IMR-90 (cell line): ENCODE data around the gene TFDP2. TPM values are rescaled to one million over a fixed set of nuclear protein-coding genes. Genes with fewer than 3 reads are reported as not detected.

Experiments
- ATAC-seq: fragments of 200-7000 bp; cut with Tn5 transposase; 2 replicates; pipeline ENCODE4 v1.9.1; 2020; ENCODE audit warnings: low read depth, mild to moderate bottlenecking, moderate library complexity
- BruUV-seq: library from RNA; stranded (reverse); fragments of 400-500 nt; replicated peaks from 2 replicates; lab custom pipeline; 2021; lab: Mats Ljungman, UMichigan
- CTCF ChIA-PET: fragments of 300-600 bp; formaldehyde crosslinking; extraction: SDS; loops from one replicate; lab custom pipeline; 2021; ENCODE audit warnings: antibody characterized with exemption; lab: Yijun Ruan, JAX
- POLR2A ChIA-PET: fragments of 300-600 bp; sonication (Branson Sonifier 250); formaldehyde crosslinking; loops from one replicate; lab custom pipeline; 2022; ENCODE audit warnings: antibody characterized with exemption; ENCODE audit not compliant: unreplicated experiment; lab: Charles Lee
- DNase-seq: peaks from one replicate; pipeline ENCODE4 v3.0.0; 2013
- H2AFZ ChIP-seq: replicated peaks from 2 replicates; pipeline ENCODE3; 2013; ENCODE audit warnings: low read length, mild to moderate bottlenecking; ENCODE audit not compliant: poor library complexity
- H2AK5ac ChIP-seq: 2 replicates; pipeline ENCODE4 v1.6.1; 2013; ENCODE audit warnings: low read depth, low read length, inconsistent platforms
- H2AK9ac ChIP-seq: replicated peaks from 2 replicates; pipeline ENCODE3; 2013; ENCODE audit warnings: mild to moderate bottlenecking, low read depth, low read length, moderate library complexity; ENCODE audit not compliant: poor library complexity
- H2BK120ac ChIP-seq: 2 replicates; pipeline ENCODE4 v1.6.1; 2013; ENCODE audit warnings: low read depth, low read length, inconsistent platforms
- H2BK15ac ChIP-seq: 3 replicates; pipeline ENCODE4 v1.6.1; 2013; ENCODE audit warnings: low read depth, low read length, inconsistent platforms
- H2BK20ac ChIP-seq: 2 replicates; pipeline ENCODE4 v1.6.1; 2013; ENCODE audit warnings: low read depth, mild to moderate bottlenecking, inconsistent platforms, low read length, moderate library complexity
- H2BK5ac ChIP-seq: 2 replicates; pipeline ENCODE4 v1.6.1; 2013; ENCODE audit warnings: mild to moderate bottlenecking, low read depth, low read length, inconsistent platforms; ENCODE audit not compliant: poor library complexity, severe bottlenecking
- H3K14ac ChIP-seq: replicated peaks from 2 replicates; pipeline ENCODE4 v1.6.1; 2013; ENCODE audit warnings: low read depth, low read length, inconsistent platforms
- H3K18ac ChIP-seq: 2 replicates; pipeline ENCODE4 v1.6.1; 2013; ENCODE audit warnings: low read depth, low read length, control low read depth
- H3K23ac ChIP-seq: 2 replicates; pipeline ENCODE4 v1.6.1; 2013; ENCODE audit warnings: low read depth, low read length, inconsistent platforms
- H3K27ac ChIP-seq: 2 replicates; pipeline ENCODE4 v1.5.1; 2013; ENCODE audit warnings: mild to moderate bottlenecking, control low read depth, low read length; ENCODE audit not compliant: insufficient read depth
- H3K27me3 ChIP-seq: 2 replicates; pipeline ENCODE4 v1.6.1; 2013; ENCODE audit warnings: low read length; ENCODE audit not compliant: control insufficient read depth, insufficient read depth
- H3K36me3 ChIP-seq: 2 replicates; pipeline ENCODE4 v1.6.1; 2013; ENCODE audit warnings: low read length, mixed read lengths; ENCODE audit not compliant: control insufficient read depth, insufficient read depth
- H3K4ac ChIP-seq: 2 replicates; pipeline ENCODE4 v1.6.1; 2013; ENCODE audit warnings: low read depth, low read length, inconsistent platforms
- H3K4me1 ChIP-seq: 2 replicates; pipeline ENCODE4 v1.6.1; 2013; ENCODE audit warnings: low read length, mixed read lengths; ENCODE audit not compliant: control insufficient read depth, insufficient read depth
- H3K4me2 ChIP-seq: 2 replicates; pipeline ENCODE4 v1.6.1; 2013; ENCODE audit warnings: low read depth, mild to moderate bottlenecking, control low read depth, low read length, moderate library complexity
- H3K4me3 ChIP-seq: 2 replicates; pipeline ENCODE4 v1.5.1; 2013; ENCODE audit warnings: low read depth, mild to moderate bottlenecking, control low read depth, low read length, moderate library complexity; ENCODE audit not compliant: insufficient read depth
- H3K56ac ChIP-seq: 2 replicates; pipeline ENCODE4 v1.6.1; 2013; ENCODE audit warnings: low read length, inconsistent platforms; ENCODE audit not compliant: insufficient read depth; ENCODE audit errors: extremely low read depth
- H3K79me1 ChIP-seq, 2 experiments: 2 replicates each; pipeline ENCODE4 v1.6.1; 2013; ENCODE audit warnings: low read length in 2 of 2, inconsistent platforms in 1 of 2, low read depth in 1 of 2
- H3K9ac ChIP-seq: 2 replicates; pipeline ENCODE4 v1.6.1; 2013; ENCODE audit warnings: low read depth, low read length, control low read depth
- H3K9me1 ChIP-seq: 2 replicates; pipeline ENCODE4 v1.6.1; 2013; ENCODE audit warnings: low read length, inconsistent platforms; ENCODE audit not compliant: insufficient read depth
- H3K9me3 ChIP-seq: 2 replicates; pipeline ENCODE4 v1.6.1; 2013; ENCODE audit warnings: low read length; ENCODE audit not compliant: control insufficient read depth, insufficient read depth
- H4K20me1 ChIP-seq: 2 replicates; pipeline ENCODE4 v1.6.1; 2013; ENCODE audit warnings: low read length, inconsistent platforms; ENCODE audit not compliant: insufficient read depth
- H4K5ac ChIP-seq: 2 replicates; pipeline ENCODE4 v1.6.1; 2013; ENCODE audit warnings: mild to moderate bottlenecking, low read depth, low read length, control low read depth
- H4K8ac ChIP-seq, 2 experiments: 2 replicates each; pipeline ENCODE4 v1.6.1; 2013; ENCODE audit warnings: low read depth in 2 of 2, low read length in 2 of 2, control low read depth in 1 of 2, inconsistent platforms in 1 of 2
- H4K91ac ChIP-seq: 2 replicates; pipeline ENCODE4 v1.6.1; 2013; ENCODE audit warnings: low read depth, low read length, inconsistent platforms; ENCODE audit not compliant: insufficient read depth
- CEBPB ChIP-seq: IDR thresholded peaks from 2 replicates; pipeline ENCODE4 v1.6.1; 2012; ENCODE audit warnings: low read depth, low read length, improper control_type of control experiment
- FOS ChIP-seq: fragments of 150-350 bp; IDR thresholded peaks from 2 replicates; pipeline ENCODE4 v1.6.1; 2016; ENCODE audit warnings: low read depth, low read length
- NFE2L2 ChIP-seq: fragments of 150-350 bp; IDR thresholded peaks from 2 replicates; pipeline ENCODE4 v1.6.1; 2016; ENCODE audit warnings: low read depth, mild to moderate bottlenecking, low read length
- RAD21 ChIP-seq: IDR thresholded peaks from 2 replicates; pipeline ENCODE4 v1.6.1; 2012; ENCODE audit warnings: low read length, improper control_type of control experiment
- WGBS, 2 experiments: methylation state at CpG; one replicate each; pipeline versions ENCODE4 v1.1.5 to v1.1.7; 2013; ENCODE audit warnings: missing lambda C conversion rate in 2 of 2; ENCODE audit not compliant: insufficient read length in 1 of 2; ENCODE audit errors: extremely low coverage in 2 of 2; 5-methylcytosine and 5-hydroxymethylcytosine counted together
- dilution Hi-C: fragments of 300-500 bp; cut with HindIII; formaldehyde crosslinking; loops from one replicate; pipeline ENCODE4 v1.14.3; 2018; ENCODE audit warnings: low sequenced_read_pairs; ENCODE audit not compliant: unreplicated experiment
- in situ Hi-C: fragments of 300-500 bp; cut with MboI; formaldehyde crosslinking; loops from 3 replicates; pipeline ENCODE4 v1.14.3; 2019; ENCODE audit warnings: low sequenced_read_pairs, inconsistent platforms, mixed read lengths
- intact Hi-C: fragments of 100-400 bp; cut with micrococcal nuclease; formaldehyde crosslinking; loops from 2 replicates; pipeline ENCODE4 v1.10.0; 2022
- polyA plus RNA-seq, 3 experiments: library from polyadenylated mRNA; depleted of rRNA; stranded (reverse); fragments of >200 nt; gene quantifications; 2 replicates each; pipeline ENCODE4 v1.2.3, GENCODE V29; 2012; ENCODE audit warnings: low replicate concordance in 1 of 3
- total RNA-seq: library from RNA; depleted of rRNA; stranded (reverse); fragments of >200 nt; gene quantifications from 2 replicates; pipeline ENCODE4 v1.2.3, GENCODE V29; 2012
- TF ChIP-seq, protein P1 (sequence below): conservative IDR thresholded peaks from 2 replicates; pipeline ENCODE4 v1.5.1; 2012; ENCODE audit warnings: mild to moderate bottlenecking, low read depth, low read length, improper control_type of control experiment
- TF ChIP-seq, protein P2 (sequence below): fragments of 150-350 bp; IDR thresholded peaks from 2 replicates; pipeline ENCODE4 v1.6.1; 2017; ENCODE audit warnings: mild to moderate bottlenecking, antibody characterized with exemption, low read length, low read depth

TFDP2 gene
- total and polyA plus RNA-seq, 2 of the 4 experiments (the other 2 are of a cell fraction) = 10.7 to 23.7 TPM

DNA sequence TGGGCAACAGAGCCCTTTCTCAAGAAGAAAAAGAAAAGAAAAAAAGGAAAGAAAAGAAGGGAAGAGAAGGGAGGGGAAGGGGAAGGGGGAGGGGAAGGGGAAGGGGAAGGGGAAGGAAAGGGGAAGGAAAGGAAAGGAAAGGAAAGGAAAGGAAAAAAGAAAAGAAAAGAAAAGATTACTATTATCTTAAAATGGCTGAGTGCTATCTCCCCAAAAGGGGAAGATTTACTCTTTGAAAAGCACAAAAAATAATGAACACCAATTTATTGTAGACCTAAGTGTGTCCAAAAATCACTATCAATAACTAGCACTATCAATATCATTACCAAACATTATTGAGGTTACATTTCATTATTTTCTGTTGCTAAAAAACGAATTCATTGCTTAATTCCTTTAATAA is 183.9 kb downstream of the TFDP2 start:
- TF ChIP-seq RAD21 (no peak), FOS (no peak), CEBPB (no peak), NFE2L2 (no peak)
- TF ChIP-seq, protein P1, sequence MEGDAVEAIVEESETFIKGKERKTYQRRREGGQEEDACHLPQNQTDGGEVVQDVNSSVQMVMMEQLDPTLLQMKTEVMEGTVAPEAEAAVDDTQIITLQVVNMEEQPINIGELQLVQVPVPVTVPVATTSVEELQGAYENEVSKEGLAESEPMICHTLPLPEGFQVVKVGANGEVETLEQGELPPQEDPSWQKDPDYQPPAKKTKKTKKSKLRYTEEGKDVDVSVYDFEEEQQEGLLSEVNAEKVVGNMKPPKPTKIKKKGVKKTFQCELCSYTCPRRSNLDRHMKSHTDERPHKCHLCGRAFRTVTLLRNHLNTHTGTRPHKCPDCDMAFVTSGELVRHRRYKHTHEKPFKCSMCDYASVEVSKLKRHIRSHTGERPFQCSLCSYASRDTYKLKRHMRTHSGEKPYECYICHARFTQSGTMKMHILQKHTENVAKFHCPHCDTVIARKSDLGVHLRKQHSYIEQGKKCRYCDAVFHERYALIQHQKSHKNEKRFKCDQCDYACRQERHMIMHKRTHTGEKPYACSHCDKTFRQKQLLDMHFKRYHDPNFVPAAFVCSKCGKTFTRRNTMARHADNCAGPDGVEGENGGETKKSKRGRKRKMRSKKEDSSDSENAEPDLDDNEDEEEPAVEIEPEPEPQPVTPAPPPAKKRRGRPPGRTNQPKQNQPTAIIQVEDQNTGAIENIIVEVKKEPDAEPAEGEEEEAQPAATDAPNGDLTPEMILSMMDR = no peak
- TF ChIP-seq, protein P2, sequence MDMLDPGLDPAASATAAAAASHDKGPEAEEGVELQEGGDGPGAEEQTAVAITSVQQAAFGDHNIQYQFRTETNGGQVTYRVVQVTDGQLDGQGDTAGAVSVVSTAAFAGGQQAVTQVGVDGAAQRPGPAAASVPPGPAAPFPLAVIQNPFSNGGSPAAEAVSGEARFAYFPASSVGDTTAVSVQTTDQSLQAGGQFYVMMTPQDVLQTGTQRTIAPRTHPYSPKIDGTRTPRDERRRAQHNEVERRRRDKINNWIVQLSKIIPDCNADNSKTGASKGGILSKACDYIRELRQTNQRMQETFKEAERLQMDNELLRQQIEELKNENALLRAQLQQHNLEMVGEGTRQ = no peak
- Histone ChIP-seq H2BK20ac (no peak overlapping the region), H2AK9ac (no peak overlapping the region), H4K8ac (no peak overlapping the region), H3K4me3 (no peak overlapping the region), H4K91ac (no peak overlapping the region), H3K27me3 (no peaks in the 10 kb centered on the region), H3K4me1 (peaks cover 8% of the 10 kb centered on the region), H3K36me3 (peaks cover 3% of the 10 kb centered on the region), H3K9ac (no peak overlapping the region), H3K23ac (no peak overlapping the region), H3K4me2 (no peak overlapping the region), H3K79me1 (no peaks in the 10 kb centered on the region; a peak in 1 of 4 replicates), H3K4ac (no peak overlapping the region), H4K5ac (no peak overlapping the region), H4K20me1 (no peaks in the 10 kb centered on the region), H3K27ac (no peak overlapping the region), H2BK120ac (no peak overlapping the region), H2AK5ac (no peak overlapping the region), H3K56ac (no peak overlapping the region), H3K18ac (no peak overlapping the region), H2BK5ac (no peak overlapping the region), H3K9me1 (peaks cover 5% of the 10 kb centered on the region), H3K9me3 (no peaks in the 10 kb centered on the region), H2AFZ (no peak overlapping the region), H3K14ac (no peak overlapping the region), H2BK15ac (no peak overlapping the region)
- DNase-seq = no peak
- dilution Hi-C loops (no loop called here), in situ Hi-C loops (no loop called here), intact Hi-C loops (no loop called here)
- no peak for ATAC-seq
- no CpG with 5 or more reads among the region's 1 CpG for WGBS, 2 experiments
- ChIA-PET POLR2A (no interaction called here), CTCF (interaction anchor here (0.6 kb wide), 1 partner anchor 63 kb away, joined by 3 read pairs; no protein-coding TSS in a partner anchor)
- BruUV-seq = no TSS peak
